ELR (cell line): ENCODE measurements around the gene ABCB10.
"Not testable (repeated sequence)": the region's sequence is repeated elsewhere in the genome, so short reads cannot be mapped to it uniquely, and the experiment has no call there.

Experiments used
- DNase-seq: peaks from one replicate; pipeline ENCODE4 v3.0.0-alpha.2; 2015; ENCODE audit warnings: low read depth

ABCB10 gene

DNA sequence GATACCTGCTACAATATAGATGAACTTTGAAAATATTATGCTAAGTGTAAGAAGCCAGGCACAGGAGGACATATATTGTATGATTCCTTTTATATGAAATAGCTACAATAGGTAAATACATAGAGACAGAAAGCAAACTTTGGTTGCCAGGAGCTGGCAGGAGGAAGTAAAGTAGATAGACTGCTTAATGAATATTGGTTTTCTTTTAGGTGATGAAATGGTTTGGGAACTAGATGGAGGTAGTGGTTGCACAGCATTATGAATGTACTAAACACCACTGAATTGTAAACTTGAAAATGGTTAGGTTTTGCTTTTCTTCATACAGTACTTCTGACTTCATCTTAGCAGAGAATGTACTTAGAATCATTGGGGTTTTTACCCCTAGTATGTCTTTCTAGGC, 21.5 kb downstream of the ABCB10 start:
- no peak for DNase-seq

DNA sequence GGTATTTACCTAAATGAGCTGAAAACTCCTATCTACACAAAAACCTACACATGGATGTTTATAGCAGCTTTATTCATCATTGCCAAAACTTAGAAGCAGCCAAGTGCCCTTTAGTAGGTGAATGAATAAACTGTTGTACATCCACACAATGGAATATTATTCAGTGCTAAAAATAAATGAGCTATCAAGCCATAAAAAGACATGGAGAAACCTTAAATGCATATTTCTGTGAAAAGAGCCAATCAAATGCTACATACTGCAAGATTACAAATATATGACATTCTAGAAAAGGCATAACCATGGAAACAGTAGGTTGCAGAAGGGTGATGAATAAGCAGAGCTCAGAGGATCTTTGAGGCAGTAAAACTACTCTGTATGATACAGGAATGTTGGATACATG, 23.3 kb downstream of the ABCB10 start:
- DNase-seq, result no peak

GRCh38 chr1:229531326-229531725, 27.2 kb downstream of the ABCB10 start:
- no peak for DNase-seq

DNA sequence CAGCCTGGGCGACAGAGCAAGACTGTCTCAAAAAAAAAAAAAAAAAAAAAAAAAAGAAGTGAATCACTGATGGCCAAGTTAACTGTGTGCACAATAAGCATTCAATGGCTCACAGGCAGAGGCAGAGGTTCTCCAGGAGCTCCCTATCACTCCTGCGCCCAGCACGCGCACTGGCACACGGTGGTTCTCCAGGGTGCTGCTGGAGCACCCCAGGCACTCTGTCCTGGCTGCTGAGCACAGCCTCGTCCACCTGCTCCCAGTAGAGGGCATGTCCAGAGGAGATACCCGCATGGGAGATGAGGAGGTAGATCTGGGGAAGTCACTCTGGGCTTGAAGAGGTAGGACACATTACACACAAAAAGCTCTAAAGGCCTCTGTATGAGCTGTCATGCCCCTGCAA, 28.9 kb downstream of the ABCB10 start:
- no peak for DNase-seq

DNA sequence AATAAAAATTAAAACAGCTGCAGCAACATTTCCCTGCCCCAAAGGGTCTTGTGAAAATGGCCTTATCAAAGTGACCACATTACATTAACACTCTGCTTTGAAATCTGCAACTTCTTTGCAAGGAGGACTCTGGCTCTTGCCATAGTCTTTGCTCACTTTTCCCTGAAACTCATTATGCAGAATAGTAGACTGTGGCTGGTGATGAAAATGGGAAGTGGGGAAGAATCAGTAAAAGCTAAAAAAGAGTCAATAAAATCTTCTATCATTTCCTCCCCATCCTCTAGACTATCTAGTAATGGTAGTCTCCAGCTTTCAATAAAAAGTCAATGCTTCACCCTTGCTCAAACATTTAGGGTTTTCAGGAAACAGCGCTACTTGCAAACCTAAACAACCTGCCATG, 31.8 kb downstream of the ABCB10 start:
- DNase-seq, result no peak

GRCh38 chr1:229523052-229523451, 35.5 kb downstream of the ABCB10 start:
- no peak for DNase-seq

DNA sequence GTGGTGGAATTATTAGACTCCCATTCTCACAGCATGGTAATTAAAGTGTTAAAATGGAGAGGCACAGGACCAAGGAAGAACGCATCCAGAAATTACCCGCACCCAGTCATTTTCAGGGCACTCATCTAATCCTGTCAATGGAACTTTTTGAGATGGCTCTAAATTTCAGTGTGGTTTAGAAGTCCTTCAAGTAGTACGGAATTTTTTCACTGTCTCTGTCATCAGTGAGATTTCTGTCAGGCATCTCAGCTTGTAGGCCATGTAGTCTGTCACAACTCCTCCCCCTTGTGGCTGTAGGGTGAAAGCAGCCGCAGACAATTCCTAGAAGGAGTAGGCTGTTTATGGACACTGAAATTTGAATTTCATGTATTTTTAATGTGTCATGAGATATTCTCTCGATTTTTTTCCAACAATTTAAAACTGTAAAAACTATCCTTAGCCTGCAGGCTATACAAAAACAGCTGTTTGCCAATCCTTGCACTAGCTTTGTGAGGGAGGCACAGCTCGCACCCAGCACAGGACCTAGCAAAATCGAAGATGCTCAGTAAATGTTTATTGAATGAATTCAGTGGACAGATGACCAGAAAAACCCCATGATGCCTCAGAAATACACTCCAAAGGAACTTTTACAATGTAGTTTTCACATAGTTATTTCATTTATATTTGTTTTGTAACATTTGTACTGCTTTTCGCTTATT, 43.8 kb downstream of the ABCB10 start:
- peak; percentile 80 for DNase-seq

- not testable (repeated sequence) for DNase-seq
Observed at GRCh38 chr1:229511625-229512024, 46.9 kb downstream of the ABCB10 start.

- DNase-seq, result not testable (repeated sequence)
Observed at GRCh38 chr1:229511201-229511600, 47.3 kb downstream of the ABCB10 start.

GRCh38 chr1:229509576-229509975, 48.9 kb downstream of the ABCB10 start:
- peak; percentile 26 for DNase-seq

- no peak for DNase-seq
Observed at GRCh38 chr1:229508823-229509337, 49.6 kb downstream of the ABCB10 start.

DNA sequence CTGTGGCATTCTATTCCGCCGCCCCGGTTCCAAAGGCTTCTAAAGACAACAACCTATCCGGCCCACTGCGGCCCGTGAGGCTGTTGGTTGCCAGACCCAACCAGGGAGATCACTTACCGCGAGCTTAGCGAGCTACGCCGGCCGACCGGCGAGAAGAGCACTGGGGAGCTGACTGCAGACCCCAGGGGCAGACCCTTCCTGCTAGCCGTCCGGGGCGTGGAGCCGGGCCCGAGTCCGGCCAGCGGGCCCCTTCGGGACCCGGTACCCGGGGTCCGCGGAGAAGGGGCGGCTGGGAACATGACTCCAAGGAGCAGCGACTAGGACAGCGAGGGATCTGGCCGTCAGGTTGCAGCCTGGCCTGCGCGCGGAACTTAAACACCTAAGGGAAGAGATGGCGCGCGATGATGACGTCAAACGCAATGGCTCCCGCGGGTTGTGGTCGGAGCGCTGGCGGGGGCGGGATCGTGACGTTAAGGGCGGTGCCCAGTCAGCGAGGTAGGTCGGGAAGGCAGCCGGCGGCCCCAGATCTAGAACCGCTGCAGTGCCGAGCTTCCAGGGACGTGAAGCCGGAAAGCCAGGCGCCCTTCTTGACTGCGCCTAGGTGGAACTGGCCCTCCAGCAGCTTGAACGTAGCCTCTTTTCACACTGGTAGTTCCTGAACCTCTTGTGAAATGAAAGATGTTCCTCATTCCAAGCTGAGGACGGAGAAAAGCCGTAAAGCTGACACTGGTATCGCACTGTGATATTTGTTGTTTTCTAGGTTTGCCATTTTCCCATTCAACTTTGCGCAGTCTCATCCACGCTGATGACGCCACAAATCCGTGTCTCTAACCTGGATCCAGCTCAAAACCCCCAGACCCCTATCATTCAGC, 50.3 kb downstream of the ABCB10 start, which contains the start of gene NUP133:
Gene NUP133, minus strand, starts transcription at position 391 of the 872 bp plus-strand sequence. Its CDS starts 92 bp downstream, at position 299.
- peak; percentile 99 for DNase-seq

GRCh38 chr1:229507502-229507901, 51.0 kb downstream of the ABCB10 start:
- DNase-seq, result no peak

GRCh38 chr1:229506633-229507032, 51.9 kb downstream of the ABCB10 start:
- DNase-seq, result no peak

- no peak for DNase-seq
Observed at GRCh38 chr1:229495782-229496181, 62.7 kb downstream of the ABCB10 start.

- no peak for DNase-seq
Observed at GRCh38 chr1:229487181-229487580, 71.3 kb downstream of the ABCB10 start.

GRCh38 chr1:229485318-229485717, 73.2 kb downstream of the ABCB10 start:
- no peak for DNase-seq

- DNase-seq, result no peak
Observed at GRCh38 chr1:229482511-229482910, 76.0 kb downstream of the ABCB10 start.

- DNase-seq, result no peak
Observed at GRCh38 chr1:229480495-229480894, 78.0 kb downstream of the ABCB10 start.

DNA sequence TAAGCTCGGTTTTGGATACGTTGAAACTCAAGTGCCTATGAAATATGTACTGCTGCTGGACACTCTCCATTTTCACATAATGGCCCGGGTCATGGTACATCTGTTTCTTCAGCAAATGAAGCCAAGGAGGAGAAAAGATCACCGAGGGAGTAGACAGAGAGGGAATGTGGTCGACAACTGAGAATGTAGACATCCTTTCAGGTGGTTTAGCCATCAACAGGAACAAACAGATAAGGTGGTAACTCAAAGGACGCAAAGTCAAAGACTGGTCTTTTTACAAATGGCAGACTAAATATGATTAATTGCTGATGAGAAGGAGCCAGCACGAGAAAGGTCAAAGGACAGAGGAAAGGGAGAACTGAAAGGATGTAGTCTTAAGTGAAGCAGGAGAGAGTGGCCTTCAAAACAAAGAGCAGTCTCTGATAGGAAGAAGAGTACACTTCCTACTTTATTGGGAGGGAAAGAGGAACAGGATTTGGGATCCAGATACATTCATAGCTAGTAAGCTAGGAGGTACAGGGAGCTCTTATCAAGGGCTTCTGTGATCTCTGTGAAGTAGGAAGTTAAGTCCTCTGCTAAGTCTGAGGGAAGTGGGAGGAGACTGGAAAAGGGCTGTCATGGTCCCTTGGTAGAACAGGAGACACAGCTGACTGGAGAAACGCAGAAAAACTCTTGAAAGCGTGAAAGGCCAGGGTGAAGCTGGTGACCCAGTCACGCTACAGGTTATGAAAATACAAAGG, 78.7 kb downstream of the ABCB10 start:
- no peak for DNase-seq

- no peak for DNase-seq
Observed at GRCh38 chr1:229478852-229479251, 79.7 kb downstream of the ABCB10 start.

DNA sequence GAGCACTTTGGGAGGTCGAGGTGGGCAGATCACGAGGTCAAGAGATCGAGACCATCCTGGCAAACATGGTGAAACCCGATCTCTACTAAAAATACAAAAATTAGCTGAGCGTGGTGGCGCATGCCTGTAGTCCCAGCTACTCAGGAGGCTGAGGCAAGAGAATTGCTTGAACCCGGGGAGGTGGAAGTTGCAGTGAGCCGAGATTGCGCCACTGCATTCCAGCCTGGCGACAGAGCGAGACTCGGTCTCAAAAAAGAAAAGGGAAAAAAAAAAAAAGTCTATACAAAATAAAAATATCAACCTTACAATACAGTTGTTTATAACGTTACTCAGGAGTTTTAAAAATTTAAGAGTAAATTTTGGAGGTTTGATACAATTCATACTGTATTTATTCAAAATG, 82.6 kb downstream of the ABCB10 start:
- DNase-seq, result not testable (repeated sequence)
